Stimulated activated naive CD4-positive, alpha-beta T cell treated with Interleukin-2 at 50 U/mL for 16 hours (primary cell): ENCODE measurements around the gene WNT8A.

ENCODE experiments used
- DNase-seq: peaks from one replicate; lab custom pipeline; 2025; lab: John Stamatoyannopoulos, UW

The WNT8A gene

GRCh38 chr5:138140268-138140667 lies 56.4 kb downstream of the WNT8A start:
- DNase-seq = no peak
